Measurements from ENCODE around the gene SLC9A9. TPM values are rescaled to one million over a fixed set of nuclear protein-coding genes. Genes with fewer than 3 reads are reported as not detected.

The SLC9A9 gene
- total RNA-seq, 1 donor from 2014 or later: 3.0 TPM

GRCh38 chr3:143753456-143753855, 94.8 kb downstream of the SLC9A9 start:
- TF ChIP-seq, protein P1, sequence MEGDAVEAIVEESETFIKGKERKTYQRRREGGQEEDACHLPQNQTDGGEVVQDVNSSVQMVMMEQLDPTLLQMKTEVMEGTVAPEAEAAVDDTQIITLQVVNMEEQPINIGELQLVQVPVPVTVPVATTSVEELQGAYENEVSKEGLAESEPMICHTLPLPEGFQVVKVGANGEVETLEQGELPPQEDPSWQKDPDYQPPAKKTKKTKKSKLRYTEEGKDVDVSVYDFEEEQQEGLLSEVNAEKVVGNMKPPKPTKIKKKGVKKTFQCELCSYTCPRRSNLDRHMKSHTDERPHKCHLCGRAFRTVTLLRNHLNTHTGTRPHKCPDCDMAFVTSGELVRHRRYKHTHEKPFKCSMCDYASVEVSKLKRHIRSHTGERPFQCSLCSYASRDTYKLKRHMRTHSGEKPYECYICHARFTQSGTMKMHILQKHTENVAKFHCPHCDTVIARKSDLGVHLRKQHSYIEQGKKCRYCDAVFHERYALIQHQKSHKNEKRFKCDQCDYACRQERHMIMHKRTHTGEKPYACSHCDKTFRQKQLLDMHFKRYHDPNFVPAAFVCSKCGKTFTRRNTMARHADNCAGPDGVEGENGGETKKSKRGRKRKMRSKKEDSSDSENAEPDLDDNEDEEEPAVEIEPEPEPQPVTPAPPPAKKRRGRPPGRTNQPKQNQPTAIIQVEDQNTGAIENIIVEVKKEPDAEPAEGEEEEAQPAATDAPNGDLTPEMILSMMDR (IDR thresholded peaks at IDR 0.05; ENCODE audit: insufficient read depth, low read length, poor library complexity, severe bottlenecking): no peak
- DNase-seq (ENCODE audit: low read depth): no peak

DNA sequence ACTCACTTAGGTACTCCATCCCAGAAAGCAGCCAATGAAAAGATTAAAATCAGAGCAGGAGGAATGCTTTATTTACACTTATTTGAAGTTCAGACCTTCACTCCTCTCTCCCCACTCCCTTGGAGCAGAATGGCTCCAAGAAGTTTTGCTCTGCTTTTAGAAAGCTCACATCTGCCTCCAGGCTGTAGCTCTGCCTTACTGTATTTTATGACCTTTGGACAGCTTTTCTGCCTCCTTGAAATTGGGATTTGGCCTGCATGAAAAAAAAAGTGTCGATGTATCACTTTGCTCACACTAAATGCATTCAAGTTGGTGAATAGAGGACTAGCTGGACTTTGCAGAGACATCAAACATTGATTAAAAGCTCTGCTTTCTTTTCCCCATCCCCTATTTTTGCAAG, 95.3 kb downstream of the SLC9A9 start:
- H3K27me3 ChIP-seq (ENCODE audit: control insufficient read depth, insufficient read depth, low read length): no peaks in the 10 kb centered on the region
- H3K4me3 ChIP-seq (ENCODE audit: low read depth, low read length): no peak overlapping the region
- no peaks in the 10 kb centered on the region for H3K36me3 ChIP-seq (ENCODE audit: control insufficient read depth, insufficient read depth, low read length)
- no peak for DNase-seq (ENCODE audit: low read depth)
- TF ChIP-seq, protein P1 (IDR thresholded peaks at IDR 0.05; ENCODE audit: insufficient read depth, low read length, poor library complexity, severe bottlenecking): no peak

More at GRCh38 chr3:143753456-143753855, 94.8 kb downstream of the SLC9A9 start:
- Histone ChIP-seq H3K4me3 (ENCODE audit: low read depth, low read length) (no peak overlapping the region), H3K27me3 (ENCODE audit: control insufficient read depth, insufficient read depth, low read length) (no peaks in the 10 kb centered on the region), H3K36me3 (ENCODE audit: control insufficient read depth, insufficient read depth, low read length) (no peaks in the 10 kb centered on the region)

- TF ChIP-seq, protein P1 (IDR thresholded peaks at IDR 0.05; ENCODE audit: insufficient read depth, low read length, poor library complexity, severe bottlenecking): no peak
- Histone ChIP-seq H3K4me3 (ENCODE audit: low read depth, low read length) (no peak overlapping the region), H3K27me3 (ENCODE audit: control insufficient read depth, insufficient read depth, low read length) (no peaks in the 10 kb centered on the region), H3K36me3 (ENCODE audit: control insufficient read depth, insufficient read depth, low read length) (no peaks in the 10 kb centered on the region)
- no peak for DNase-seq (ENCODE audit: low read depth)
These were observed 96.6 kb downstream of the SLC9A9 start for GRCh38 chr3:143751643-143752178.

DNA sequence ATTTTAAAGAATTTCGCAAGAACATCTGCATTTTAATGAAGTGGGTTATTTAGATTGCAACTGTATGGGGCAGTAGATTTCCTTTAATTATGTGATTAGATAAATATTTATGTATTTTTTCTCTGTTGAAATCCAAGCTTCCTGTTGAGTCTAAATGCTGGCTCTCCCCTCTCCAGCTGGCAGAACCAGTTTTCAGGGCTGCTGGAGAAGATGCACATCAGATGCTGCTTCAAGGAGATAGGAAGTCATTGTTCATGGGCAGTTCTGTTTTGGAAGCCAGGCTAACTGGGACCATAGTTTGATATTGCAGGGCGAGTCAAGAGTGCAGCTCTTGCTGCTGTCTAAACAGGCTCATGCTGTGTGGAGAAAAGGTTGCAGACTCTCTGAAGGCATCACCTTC, 97.4 kb downstream of the SLC9A9 start:
- Histone ChIP-seq H3K36me3 (ENCODE audit: control insufficient read depth, insufficient read depth, low read length) (no peaks in the 10 kb centered on the region), H3K27me3 (ENCODE audit: control insufficient read depth, insufficient read depth, low read length) (no peaks in the 10 kb centered on the region), H3K4me3 (ENCODE audit: low read depth, low read length) (no peak overlapping the region)
- no peak for DNase-seq (ENCODE audit: low read depth)
- TF ChIP-seq, protein P1 (IDR thresholded peaks at IDR 0.05; ENCODE audit: insufficient read depth, low read length, poor library complexity, severe bottlenecking): no peak

GRCh38 chr3:143749926-143750325, 98.3 kb downstream of the SLC9A9 start:
- TF ChIP-seq, protein P1 (IDR thresholded peaks at IDR 0.05; ENCODE audit: insufficient read depth, low read length, poor library complexity, severe bottlenecking): no peak
- no peak overlapping the region for H3K4me3 ChIP-seq (ENCODE audit: low read depth, low read length)
- H3K27me3 ChIP-seq (ENCODE audit: control insufficient read depth, insufficient read depth, low read length): no peaks in the 10 kb centered on the region
- H3K36me3 ChIP-seq (ENCODE audit: control insufficient read depth, insufficient read depth, low read length): no peaks in the 10 kb centered on the region
- no peak for DNase-seq (ENCODE audit: low read depth)

DNA sequence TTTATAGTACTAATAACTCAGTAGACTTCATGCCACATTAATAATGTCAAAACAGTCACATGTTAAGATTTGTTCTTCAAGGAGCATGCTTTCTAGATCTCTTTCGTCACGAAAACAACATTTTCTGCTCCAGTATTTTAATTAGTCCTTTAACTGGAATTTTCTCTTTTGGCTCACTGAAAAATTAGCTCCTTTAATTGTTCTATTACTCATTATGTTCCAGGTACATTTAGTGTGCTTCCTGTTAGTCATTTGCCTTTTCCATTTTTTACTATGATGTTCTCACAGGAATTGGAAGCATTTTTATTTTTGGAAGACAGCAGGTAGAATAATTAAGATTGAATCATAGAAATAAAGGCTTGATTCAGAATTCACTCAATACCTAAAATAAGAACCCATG, 111.2 kb downstream of the SLC9A9 start:
- TF ChIP-seq, protein P1 (IDR thresholded peaks at IDR 0.05; ENCODE audit: insufficient read depth, low read length, poor library complexity, severe bottlenecking): no peak
- no peak for DNase-seq (ENCODE audit: low read depth)

More for the DNA sequence above, 111.2 kb downstream of the SLC9A9 start:
- Histone ChIP-seq H3K27me3 (ENCODE audit: control insufficient read depth, insufficient read depth, low read length) (no peaks in the 10 kb centered on the region), H3K4me3 (ENCODE audit: low read depth, low read length) (no peak overlapping the region), H3K36me3 (ENCODE audit: control insufficient read depth, insufficient read depth, low read length) (no peaks in the 10 kb centered on the region)
